ENCODE measurements around the gene PCSK6. TPM values are rescaled to one million over a fixed set of nuclear protein-coding genes. Genes with fewer than 3 reads are reported as not detected.

The PCSK6 gene
- total and polyA plus RNA-seq, 2 of the 8 experiments (the other 6 are each of a cell fraction or from before 2014, with no cell fraction given), result 1.9 to 4.0 TPM

DNA sequence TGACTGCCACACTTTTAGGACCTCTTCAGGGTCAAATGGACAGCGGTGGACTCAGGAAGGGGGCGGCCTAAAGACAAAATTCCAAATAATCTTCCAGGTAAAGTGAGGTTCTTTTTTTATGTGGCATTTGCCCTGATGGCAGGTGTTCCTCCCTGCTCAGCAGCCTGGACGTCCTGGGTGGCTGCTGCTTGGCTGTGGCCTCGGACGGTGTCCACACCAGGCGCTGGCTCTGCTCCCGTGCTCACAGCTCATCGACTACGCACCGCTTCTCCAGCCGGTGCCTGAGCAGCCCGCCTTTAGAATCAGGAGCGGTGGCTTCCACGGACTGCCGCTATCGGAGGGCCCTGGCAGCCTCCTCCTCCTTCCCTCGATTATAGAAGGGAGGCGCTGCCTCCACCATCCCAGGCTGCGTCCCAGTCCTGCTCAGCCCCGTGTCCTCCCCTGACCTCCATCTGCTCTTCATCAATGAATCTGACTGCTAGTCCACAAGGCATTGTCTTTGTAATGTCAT, 41.9 kb downstream of the PCSK6 start:
- H4K8ac ChIP-seq (ENCODE audit: extremely low read depth, insufficient read depth, low read length), result no peak overlapping the region
- H2BK120ac ChIP-seq (replicated peaks; ENCODE audit: low read depth, low read length), result no peak overlapping the region
- no peak overlapping the region for H3K18ac ChIP-seq (ENCODE audit: extremely low read depth, low read length)
- H3K4me3 ChIP-seq (ENCODE audit: extremely low read depth in 1 of 4, insufficient read depth in 2 of 4, low read depth in 3 of 4, low read length in 4 of 4), result no peak overlapping the region
- H2AK5ac ChIP-seq (ENCODE audit: low read depth, low read length), result no peak overlapping the region
- no peak overlapping the region for H3K4me2 ChIP-seq (ENCODE audit: insufficient read depth in 1 of 2, low read depth in 2 of 2, low read length in 2 of 2)
- no peaks in the 10 kb centered on the region for H3K79me1 ChIP-seq (ENCODE audit: low read depth, low read length)
- no peak overlapping the region for H3K14ac ChIP-seq (ENCODE audit: insufficient read length)
- no peak overlapping the region for H3K23ac ChIP-seq (ENCODE audit: insufficient read length)
- H3K4me1 ChIP-seq (replicated peaks in 1 of 4; ENCODE audit: control insufficient read depth in 3 of 4, insufficient read depth in 4 of 4, low read length in 3 of 4), result peaks cover 0 to 4% (median under 1%) of the 10 kb centered on the region in 4 experiments; a peak in 1 of 7 replicates
- ChIA-PET CTCF (ENCODE audit: partially characterized antibody) (no interaction called here), POLR2A (ENCODE audit: partially characterized antibody) (no interaction called here)
- no peak for DNase-seq (ENCODE audit: low read depth in 1 of 2, low spot score in 2 of 2)
- no peak overlapping the region for H3K4ac ChIP-seq (replicated peaks; ENCODE audit: insufficient read length, low read depth, low read length)
- no peak for FAIRE-seq
- H3K9me3 ChIP-seq (ENCODE audit: insufficient read depth in 2 of 2, low read depth in 1 of 2, low read length in 1 of 2), result no peaks in the 10 kb centered on the region
- no peak overlapping the region for H2BK20ac ChIP-seq (ENCODE audit: low read length)
- 92% methylated on average over 20 of the region's 20 CpGs; no CpG with 5 or more reads in 1 of the 2 experiments for WGBS, 2 experiments (ENCODE audit: extremely low coverage in 1 of 2, insufficient coverage in 1 of 2, insufficient read length in 1 of 2, insufficient replicate concordance in 2 of 2, low coverage in 1 of 2, low lambda C conversion rate in 2 of 2, missing lambda C conversion rate in 1 of 2)
- H2BK5ac ChIP-seq (ENCODE audit: low read depth, low read length), result no peak overlapping the region
- no peaks in the 10 kb centered on the region for H3K36me3 ChIP-seq (ENCODE audit: control insufficient read depth in 2 of 4, insufficient read depth in 4 of 4, low read length in 3 of 4)
- H3K27me3 ChIP-seq (replicated peaks in 1 of 4; ENCODE audit: control insufficient read depth in 3 of 4, extremely low read depth in 1 of 4, insufficient read depth in 3 of 4, low read length in 3 of 4), result no peaks in the 10 kb centered on the region; a peak in 1 of 7 replicates
- H4K91ac ChIP-seq (replicated peaks; ENCODE audit: insufficient read length, low read length), result no peak overlapping the region
- H3K56ac ChIP-seq (replicated peaks; ENCODE audit: insufficient read length, low read depth, low read length), result no peak overlapping the region
- H2BK15ac ChIP-seq (ENCODE audit: low read length), result no peak overlapping the region
- H2BK12ac ChIP-seq (ENCODE audit: low read depth, low read length), result no peak overlapping the region
- TF ChIP-seq NANOG (IDR thresholded peaks at IDR 0.05; ENCODE audit: insufficient read depth, low read depth, low read length, poor library complexity, severe bottlenecking), result no peak
- H3K79me2 ChIP-seq (ENCODE audit: control insufficient read depth in 1 of 2, insufficient read depth in 2 of 2, low read length in 2 of 2), result no peaks in the 10 kb centered on the region
- H4K20me1 ChIP-seq (replicated peaks in 1 of 2; ENCODE audit: control insufficient read depth in 1 of 2, insufficient read depth in 2 of 2, low read length in 2 of 2), result no peaks in the 10 kb centered on the region
- no peaks in the 10 kb centered on the region for H3K23me2 ChIP-seq (ENCODE audit: low read depth, low read length)
- H3K9ac ChIP-seq (replicated peaks in 1 of 4; ENCODE audit: extremely low read depth in 1 of 4, low read depth in 3 of 4, low read length in 3 of 4), result no peak overlapping the region
- no peak overlapping the region for H3K27ac ChIP-seq (ENCODE audit: low read depth, low read length)
- no peak overlapping the region for H4K5ac ChIP-seq (ENCODE audit: insufficient read length, low read depth, low read length)
- no peak overlapping the region for H2AFZ ChIP-seq (ENCODE audit: low read length)

Data from H1 (cell line).